Effector memory CD4-positive, alpha-beta T cell (primary cell): Measurements from ENCODE around the gene WWC1.
"Not testable (repeated sequence)": the region's sequence is repeated elsewhere in the genome, so short reads cannot be mapped to it uniquely, and the experiment has no call there.

Source experiments
- DNase-seq, 3 donors: peaks; one replicate each; pipeline ENCODE4 v3.0.0-alpha.2; 2020
- H3K27ac ChIP-seq: 2 replicates; pipeline ENCODE4 v1.7.0; 2013; ENCODE audit warnings: mild to moderate bottlenecking, low read length, moderate library complexity; ENCODE audit not compliant: insufficient read depth, poor library complexity, severe bottlenecking
- H3K27me3 ChIP-seq: replicated peaks from 2 replicates; pipeline ENCODE4 v1.7.0; 2013; ENCODE audit warnings: mild to moderate bottlenecking, low read length; ENCODE audit not compliant: insufficient read depth, control insufficient read depth, poor library complexity, severe bottlenecking
- H3K36me3 ChIP-seq: 2 replicates; pipeline ENCODE4 v1.7.0; 2013; ENCODE audit warnings: mild to moderate bottlenecking, low read length, moderate library complexity; ENCODE audit not compliant: control insufficient read depth, insufficient read depth
- H3K4me1 ChIP-seq: 2 replicates; pipeline ENCODE4 v1.7.0; 2013; ENCODE audit warnings: low read length, mild to moderate bottlenecking; ENCODE audit not compliant: control insufficient read depth, insufficient read depth, poor library complexity, severe bottlenecking
- H3K4me3 ChIP-seq: 2 replicates; pipeline ENCODE4 v1.7.0; 2013; ENCODE audit warnings: low read length, low read depth, mild to moderate bottlenecking; ENCODE audit not compliant: insufficient read depth, poor library complexity, severe bottlenecking
- H3K9me3 ChIP-seq: 2 replicates; pipeline ENCODE4 v1.7.0; 2013; ENCODE audit warnings: mild to moderate bottlenecking, low read length, moderate library complexity; ENCODE audit not compliant: control insufficient read depth

Gene WWC1

GRCh38 chr5:168430296-168430695, 138.9 kb downstream of the WWC1 start:
- no peaks in the 10 kb centered on the region for H3K36me3 ChIP-seq
- no peak overlapping the region for H3K27ac ChIP-seq
- H3K4me1 ChIP-seq: no peaks in the 10 kb centered on the region
- DNase-seq: no peak
- no peaks in the 10 kb centered on the region for H3K9me3 ChIP-seq
- H3K4me3 ChIP-seq: no peak overlapping the region
- H3K27me3 ChIP-seq: no peaks in the 10 kb centered on the region

- no peak for DNase-seq
- no peaks in the 10 kb centered on the region for H3K4me1 ChIP-seq
- no peaks in the 10 kb centered on the region for H3K36me3 ChIP-seq
- no peaks in the 10 kb centered on the region for H3K9me3 ChIP-seq
- H3K27ac ChIP-seq: no peak overlapping the region
- H3K4me3 ChIP-seq: no peak overlapping the region
- no peaks in the 10 kb centered on the region for H3K27me3 ChIP-seq
These were observed 141.5 kb downstream of the WWC1 start for GRCh38 chr5:168432903-168433302.

GRCh38 chr5:168434001-168434400, 142.6 kb downstream of the WWC1 start:
- H3K27ac ChIP-seq: no peak overlapping the region
- H3K4me1 ChIP-seq: no peaks in the 10 kb centered on the region
- no peaks in the 10 kb centered on the region for H3K9me3 ChIP-seq
- H3K27me3 ChIP-seq: no peaks in the 10 kb centered on the region
- no peak overlapping the region for H3K4me3 ChIP-seq
- H3K36me3 ChIP-seq: no peaks in the 10 kb centered on the region
- no peak for DNase-seq

- Histone ChIP-seq H3K27ac (no peak overlapping the region), H3K36me3 (no peaks in the 10 kb centered on the region), H3K9me3 (no peaks in the 10 kb centered on the region), H3K4me3 (no peak overlapping the region), H3K27me3 (no peaks in the 10 kb centered on the region), H3K4me1 (no peaks in the 10 kb centered on the region)
- DNase-seq: no peak
These were observed 143.4 kb downstream of the WWC1 start for GRCh38 chr5:168434746-168435321.

- not testable (repeated sequence) for H3K27ac ChIP-seq, H3K4me3 ChIP-seq, H3K36me3 ChIP-seq, H3K9me3 ChIP-seq, H3K4me1 ChIP-seq, DNase-seq, H3K27me3 ChIP-seq
These were observed 143.9 kb downstream of the WWC1 start for GRCh38 chr5:168435340-168435739.

GRCh38 chr5:168438349-168438748, 146.9 kb downstream of the WWC1 start:
- no peak overlapping the region for H3K27ac ChIP-seq
- no peaks in the 10 kb centered on the region for H3K27me3 ChIP-seq
- no peaks in the 10 kb centered on the region for H3K4me1 ChIP-seq
- no peak for DNase-seq
- no peaks in the 10 kb centered on the region for H3K9me3 ChIP-seq
- no peak overlapping the region for H3K4me3 ChIP-seq
- H3K36me3 ChIP-seq: no peaks in the 10 kb centered on the region

- H3K27me3 ChIP-seq: no peaks in the 10 kb centered on the region
- no peak for DNase-seq
- no peaks in the 10 kb centered on the region for H3K9me3 ChIP-seq
- no peak overlapping the region for H3K27ac ChIP-seq
- no peaks in the 10 kb centered on the region for H3K4me1 ChIP-seq
- no peak overlapping the region for H3K4me3 ChIP-seq
- no peaks in the 10 kb centered on the region for H3K36me3 ChIP-seq
These were observed 152.1 kb downstream of the WWC1 start for GRCh38 chr5:168443533-168443932.

- Histone ChIP-seq H3K27ac (no peak overlapping the region), H3K27me3 (no peaks in the 10 kb centered on the region), H3K9me3 (no peaks in the 10 kb centered on the region), H3K36me3 (no peaks in the 10 kb centered on the region), H3K4me3 (no peak overlapping the region), H3K4me1 (no peaks in the 10 kb centered on the region)
- no peak for DNase-seq
These were observed 152.7 kb downstream of the WWC1 start for GRCh38 chr5:168443950-168444700.

- Histone ChIP-seq H3K9me3 (no peaks in the 10 kb centered on the region), H3K36me3 (no peaks in the 10 kb centered on the region), H3K27me3 (no peaks in the 10 kb centered on the region), H3K4me3 (no peak overlapping the region), H3K4me1 (no peaks in the 10 kb centered on the region), H3K27ac (no peak overlapping the region)
- no peak for DNase-seq
These were observed 155.7 kb downstream of the WWC1 start for GRCh38 chr5:168446983-168447619.

GRCh38 chr5:168447808-168448207, 156.4 kb downstream of the WWC1 start:
- H3K36me3 ChIP-seq: no peaks in the 10 kb centered on the region
- DNase-seq: no peak

More at GRCh38 chr5:168447808-168448207, 156.4 kb downstream of the WWC1 start:
- Histone ChIP-seq H3K4me1 (no peaks in the 10 kb centered on the region), H3K9me3 (no peaks in the 10 kb centered on the region), H3K27me3 (no peaks in the 10 kb centered on the region), H3K27ac (no peak overlapping the region), H3K4me3 (no peak overlapping the region)
